ENCODE results near the gene ABCA7. TPM values are rescaled to one million over a fixed set of nuclear protein-coding genes. Genes with fewer than 3 reads are reported as not detected.

Gene ABCA7
- total and polyA plus RNA-seq, 4 donors, result 3.0 to 60.9 (median 4.8) TPM

DNA sequence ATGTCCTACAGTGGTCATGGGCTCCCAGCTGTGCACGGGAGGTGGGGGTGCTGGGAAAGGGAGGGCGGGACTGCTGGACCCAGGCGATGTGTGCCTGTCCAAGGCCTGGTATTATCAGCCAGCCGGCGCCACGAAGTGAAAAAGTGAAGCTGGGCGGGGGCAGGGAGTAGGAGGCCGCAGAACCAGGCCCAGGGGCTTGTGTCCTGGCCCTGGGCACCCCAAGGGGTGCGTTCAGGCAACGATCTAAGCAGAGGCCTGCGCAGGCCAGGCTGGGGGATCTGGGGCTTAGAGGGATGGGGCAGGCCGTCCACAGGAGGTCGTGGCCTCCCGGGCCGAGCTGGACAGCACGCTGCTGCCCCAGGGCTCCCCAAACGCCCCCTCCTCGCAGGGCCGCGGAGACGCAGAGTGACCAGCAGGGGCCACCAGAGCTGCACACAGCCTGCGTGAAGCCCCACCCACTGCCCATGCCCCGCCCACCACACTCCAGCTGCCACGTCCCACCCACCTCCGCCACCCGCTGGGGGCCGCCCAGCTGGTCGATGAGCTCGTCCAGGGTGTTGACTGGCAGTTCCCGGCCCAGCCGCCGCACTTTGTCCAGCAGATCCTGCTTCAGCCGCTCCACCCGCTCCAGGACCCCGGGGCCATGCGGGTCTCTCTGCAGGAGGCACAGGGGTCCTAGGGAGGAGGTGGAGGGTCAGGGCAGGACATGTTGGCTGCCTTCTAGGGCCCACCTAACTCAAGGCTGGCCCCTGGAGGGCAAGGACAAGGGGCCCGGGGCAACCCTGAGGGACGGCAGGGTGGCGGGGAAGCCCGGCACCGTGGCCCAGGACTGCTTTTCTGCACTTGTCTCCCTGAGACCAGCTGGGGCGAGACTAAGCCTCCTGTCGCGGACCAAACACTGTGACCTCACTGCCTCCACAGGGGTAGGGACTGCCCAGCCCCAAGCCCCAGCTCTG, 73.4 kb downstream of the ABCA7 start:
- Histone ChIP-seq H3K36me3 (ENCODE audit: control insufficient read depth in 4 of 4, insufficient read depth in 3 of 4, low read depth in 1 of 4, low read length in 3 of 4) (peaks cover 8 to 52% (median 36%) of the 10 kb centered on the region in 4 donors), H3K4me1 (ENCODE audit: control insufficient read depth in 4 of 4, insufficient read depth in 4 of 4, low read length in 3 of 4) (peaks cover 8 to 21% (median 18%) of the 10 kb centered on the region in 4 donors), H3K4me3 (ENCODE audit: low read depth in 1 of 3, low read length in 3 of 3) (no peak overlapping the region), H3K9ac (ENCODE audit: low read depth in 1 of 2, low read length in 2 of 2) (peak overlapping the region in 1 of 2 donors; percentile 64), H3K9me3 (ENCODE audit: control insufficient read depth in 4 of 4, low read length in 3 of 4) (no peaks in the 10 kb centered on the region), H3K27ac (ENCODE audit: low read depth in 1 of 2, low read length in 2 of 2) (peak overlapping the region; percentile 66 to 81), H3K27me3 (ENCODE audit: control insufficient read depth in 4 of 4, insufficient read depth in 4 of 4, low read length in 3 of 4) (no peaks in the 10 kb centered on the region)
- WGBS, result 22% methylated on average over 44 of the region's 44 CpGs
- TF ChIP-seq YY1 (IDR thresholded peaks at IDR 0.05), result peak; percentile 30
- TF ChIP-seq HNF4G (IDR thresholded peaks at IDR 0.05), result no peak
- peak; percentile 87 to 91 for TF ChIP-seq RAD21 (IDR thresholded peaks at IDR 0.05)
- TF ChIP-seq GABPA (IDR thresholded peaks at IDR 0.05 in 1 of 2, conservative IDR thresholded peaks at IDR 0.05 in 1 of 2), result no peak
- TF ChIP-seq, protein P1, sequence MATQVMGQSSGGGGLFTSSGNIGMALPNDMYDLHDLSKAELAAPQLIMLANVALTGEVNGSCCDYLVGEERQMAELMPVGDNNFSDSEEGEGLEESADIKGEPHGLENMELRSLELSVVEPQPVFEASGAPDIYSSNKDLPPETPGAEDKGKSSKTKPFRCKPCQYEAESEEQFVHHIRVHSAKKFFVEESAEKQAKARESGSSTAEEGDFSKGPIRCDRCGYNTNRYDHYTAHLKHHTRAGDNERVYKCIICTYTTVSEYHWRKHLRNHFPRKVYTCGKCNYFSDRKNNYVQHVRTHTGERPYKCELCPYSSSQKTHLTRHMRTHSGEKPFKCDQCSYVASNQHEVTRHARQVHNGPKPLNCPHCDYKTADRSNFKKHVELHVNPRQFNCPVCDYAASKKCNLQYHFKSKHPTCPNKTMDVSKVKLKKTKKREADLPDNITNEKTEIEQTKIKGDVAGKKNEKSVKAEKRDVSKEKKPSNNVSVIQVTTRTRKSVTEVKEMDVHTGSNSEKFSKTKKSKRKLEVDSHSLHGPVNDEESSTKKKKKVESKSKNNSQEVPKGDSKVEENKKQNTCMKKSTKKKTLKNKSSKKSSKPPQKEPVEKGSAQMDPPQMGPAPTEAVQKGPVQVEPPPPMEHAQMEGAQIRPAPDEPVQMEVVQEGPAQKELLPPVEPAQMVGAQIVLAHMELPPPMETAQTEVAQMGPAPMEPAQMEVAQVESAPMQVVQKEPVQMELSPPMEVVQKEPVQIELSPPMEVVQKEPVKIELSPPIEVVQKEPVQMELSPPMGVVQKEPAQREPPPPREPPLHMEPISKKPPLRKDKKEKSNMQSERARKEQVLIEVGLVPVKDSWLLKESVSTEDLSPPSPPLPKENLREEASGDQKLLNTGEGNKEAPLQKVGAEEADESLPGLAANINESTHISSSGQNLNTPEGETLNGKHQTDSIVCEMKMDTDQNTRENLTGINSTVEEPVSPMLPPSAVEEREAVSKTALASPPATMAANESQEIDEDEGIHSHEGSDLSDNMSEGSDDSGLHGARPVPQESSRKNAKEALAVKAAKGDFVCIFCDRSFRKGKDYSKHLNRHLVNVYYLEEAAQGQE (IDR thresholded peaks at IDR 0.05), result peak; percentile 38
- no peak for TF ChIP-seq JUND (IDR thresholded peaks at IDR 0.05)
- peak in 1 of 2 donors; percentile 58 for TF ChIP-seq HNF4A (conservative IDR thresholded peaks at IDR 0.05)
- peak; percentile 65 to 72 for TF ChIP-seq RXRA (IDR thresholded peaks at IDR 0.05)
- TF ChIP-seq NR2F2 (IDR thresholded peaks at IDR 0.05), result peak; percentile 36
- TF ChIP-seq, protein P2, sequence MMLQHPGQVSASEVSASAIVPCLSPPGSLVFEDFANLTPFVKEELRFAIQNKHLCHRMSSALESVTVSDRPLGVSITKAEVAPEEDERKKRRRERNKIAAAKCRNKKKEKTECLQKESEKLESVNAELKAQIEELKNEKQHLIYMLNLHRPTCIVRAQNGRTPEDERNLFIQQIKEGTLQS (IDR thresholded peaks at IDR 0.05), result no peak
- peak; percentile 74 for TF ChIP-seq SP1 (IDR thresholded peaks at IDR 0.05)
- TF ChIP-seq, protein P3, sequence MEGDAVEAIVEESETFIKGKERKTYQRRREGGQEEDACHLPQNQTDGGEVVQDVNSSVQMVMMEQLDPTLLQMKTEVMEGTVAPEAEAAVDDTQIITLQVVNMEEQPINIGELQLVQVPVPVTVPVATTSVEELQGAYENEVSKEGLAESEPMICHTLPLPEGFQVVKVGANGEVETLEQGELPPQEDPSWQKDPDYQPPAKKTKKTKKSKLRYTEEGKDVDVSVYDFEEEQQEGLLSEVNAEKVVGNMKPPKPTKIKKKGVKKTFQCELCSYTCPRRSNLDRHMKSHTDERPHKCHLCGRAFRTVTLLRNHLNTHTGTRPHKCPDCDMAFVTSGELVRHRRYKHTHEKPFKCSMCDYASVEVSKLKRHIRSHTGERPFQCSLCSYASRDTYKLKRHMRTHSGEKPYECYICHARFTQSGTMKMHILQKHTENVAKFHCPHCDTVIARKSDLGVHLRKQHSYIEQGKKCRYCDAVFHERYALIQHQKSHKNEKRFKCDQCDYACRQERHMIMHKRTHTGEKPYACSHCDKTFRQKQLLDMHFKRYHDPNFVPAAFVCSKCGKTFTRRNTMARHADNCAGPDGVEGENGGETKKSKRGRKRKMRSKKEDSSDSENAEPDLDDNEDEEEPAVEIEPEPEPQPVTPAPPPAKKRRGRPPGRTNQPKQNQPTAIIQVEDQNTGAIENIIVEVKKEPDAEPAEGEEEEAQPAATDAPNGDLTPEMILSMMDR (IDR thresholded peaks at IDR 0.05; ENCODE audit: low read depth, low read length, missing input control), result peak; percentile 80
- TF ChIP-seq, protein P4, sequence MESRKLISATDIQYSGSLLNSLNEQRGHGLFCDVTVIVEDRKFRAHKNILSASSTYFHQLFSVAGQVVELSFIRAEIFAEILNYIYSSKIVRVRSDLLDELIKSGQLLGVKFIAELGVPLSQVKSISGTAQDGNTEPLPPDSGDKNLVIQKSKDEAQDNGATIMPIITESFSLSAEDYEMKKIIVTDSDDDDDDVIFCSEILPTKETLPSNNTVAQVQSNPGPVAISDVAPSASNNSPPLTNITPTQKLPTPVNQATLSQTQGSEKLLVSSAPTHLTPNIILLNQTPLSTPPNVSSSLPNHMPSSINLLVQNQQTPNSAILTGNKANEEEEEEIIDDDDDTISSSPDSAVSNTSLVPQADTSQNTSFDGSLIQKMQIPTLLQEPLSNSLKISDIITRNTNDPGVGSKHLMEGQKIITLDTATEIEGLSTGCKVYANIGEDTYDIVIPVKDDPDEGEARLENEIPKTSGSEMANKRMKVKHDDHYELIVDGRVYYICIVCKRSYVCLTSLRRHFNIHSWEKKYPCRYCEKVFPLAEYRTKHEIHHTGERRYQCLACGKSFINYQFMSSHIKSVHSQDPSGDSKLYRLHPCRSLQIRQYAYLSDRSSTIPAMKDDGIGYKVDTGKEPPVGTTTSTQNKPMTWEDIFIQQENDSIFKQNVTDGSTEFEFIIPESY (IDR thresholded peaks at IDR 0.05), result no peak
- TF ChIP-seq FOXA1 (IDR thresholded peaks at IDR 0.05), result peak; percentile 27
- peak; percentile 99 for DNase-seq (ENCODE audit: low spot score)
